Measurements from ENCODE around the gene PPIF. TPM values are rescaled to one million over a fixed set of nuclear protein-coding genes. Genes with fewer than 3 reads are reported as not detected.
"Not testable (repeated sequence)": the region's sequence is repeated elsewhere in the genome, so short reads cannot be mapped to it uniquely, and the experiment has no call there.

Gene PPIF
- total and polyA plus RNA-seq, 7 donors = 44.6 to 297 (median 85.9) TPM

DNA sequence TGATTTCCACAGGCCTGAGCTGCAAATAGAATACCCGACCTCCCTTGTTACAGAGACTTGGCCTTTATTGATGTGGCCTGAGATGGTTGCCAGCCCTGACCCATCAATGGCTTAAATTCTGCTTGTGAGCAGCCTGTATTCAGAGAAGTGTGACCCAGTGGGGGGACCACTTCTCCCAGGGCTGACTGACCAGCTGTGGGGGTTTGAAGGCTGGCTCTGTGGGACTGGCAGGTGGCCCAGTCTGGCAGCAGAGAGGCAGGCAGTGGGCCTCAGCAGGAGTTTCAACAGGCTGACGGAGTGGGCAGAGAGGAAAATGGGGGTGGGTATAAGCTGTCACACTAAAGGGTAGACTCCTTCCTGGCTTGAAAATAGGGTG is 12.2 kb upstream of the PPIF start:
- DNase-seq (no peak), ATAC-seq (no peak)
- Histone ChIP-seq H3K4me3 (no peak overlapping the region), H3K4me1 (peaks cover 6% of the 10 kb centered on the region), H3K36me3 (ENCODE audit: insufficient read depth in 1 of 2, low read depth in 1 of 2) (no peaks in the 10 kb centered on the region), H3K27ac (no peak overlapping the region), H3K27me3 (ENCODE audit: insufficient read depth in 3 of 3, low read length in 2 of 3) (no peaks in the 10 kb centered on the region), H3K9me3 (no peaks in the 10 kb centered on the region)
- TF ChIP-seq, protein P1, sequence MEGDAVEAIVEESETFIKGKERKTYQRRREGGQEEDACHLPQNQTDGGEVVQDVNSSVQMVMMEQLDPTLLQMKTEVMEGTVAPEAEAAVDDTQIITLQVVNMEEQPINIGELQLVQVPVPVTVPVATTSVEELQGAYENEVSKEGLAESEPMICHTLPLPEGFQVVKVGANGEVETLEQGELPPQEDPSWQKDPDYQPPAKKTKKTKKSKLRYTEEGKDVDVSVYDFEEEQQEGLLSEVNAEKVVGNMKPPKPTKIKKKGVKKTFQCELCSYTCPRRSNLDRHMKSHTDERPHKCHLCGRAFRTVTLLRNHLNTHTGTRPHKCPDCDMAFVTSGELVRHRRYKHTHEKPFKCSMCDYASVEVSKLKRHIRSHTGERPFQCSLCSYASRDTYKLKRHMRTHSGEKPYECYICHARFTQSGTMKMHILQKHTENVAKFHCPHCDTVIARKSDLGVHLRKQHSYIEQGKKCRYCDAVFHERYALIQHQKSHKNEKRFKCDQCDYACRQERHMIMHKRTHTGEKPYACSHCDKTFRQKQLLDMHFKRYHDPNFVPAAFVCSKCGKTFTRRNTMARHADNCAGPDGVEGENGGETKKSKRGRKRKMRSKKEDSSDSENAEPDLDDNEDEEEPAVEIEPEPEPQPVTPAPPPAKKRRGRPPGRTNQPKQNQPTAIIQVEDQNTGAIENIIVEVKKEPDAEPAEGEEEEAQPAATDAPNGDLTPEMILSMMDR (IDR thresholded peaks at IDR 0.05) = no peak
- WGBS, 3 donors = 57 to 68% (median 66%) methylated on average over 2 of the region's 2 CpGs
- intact Hi-C loops (cut with DNase I) = no loop called here

DNA sequence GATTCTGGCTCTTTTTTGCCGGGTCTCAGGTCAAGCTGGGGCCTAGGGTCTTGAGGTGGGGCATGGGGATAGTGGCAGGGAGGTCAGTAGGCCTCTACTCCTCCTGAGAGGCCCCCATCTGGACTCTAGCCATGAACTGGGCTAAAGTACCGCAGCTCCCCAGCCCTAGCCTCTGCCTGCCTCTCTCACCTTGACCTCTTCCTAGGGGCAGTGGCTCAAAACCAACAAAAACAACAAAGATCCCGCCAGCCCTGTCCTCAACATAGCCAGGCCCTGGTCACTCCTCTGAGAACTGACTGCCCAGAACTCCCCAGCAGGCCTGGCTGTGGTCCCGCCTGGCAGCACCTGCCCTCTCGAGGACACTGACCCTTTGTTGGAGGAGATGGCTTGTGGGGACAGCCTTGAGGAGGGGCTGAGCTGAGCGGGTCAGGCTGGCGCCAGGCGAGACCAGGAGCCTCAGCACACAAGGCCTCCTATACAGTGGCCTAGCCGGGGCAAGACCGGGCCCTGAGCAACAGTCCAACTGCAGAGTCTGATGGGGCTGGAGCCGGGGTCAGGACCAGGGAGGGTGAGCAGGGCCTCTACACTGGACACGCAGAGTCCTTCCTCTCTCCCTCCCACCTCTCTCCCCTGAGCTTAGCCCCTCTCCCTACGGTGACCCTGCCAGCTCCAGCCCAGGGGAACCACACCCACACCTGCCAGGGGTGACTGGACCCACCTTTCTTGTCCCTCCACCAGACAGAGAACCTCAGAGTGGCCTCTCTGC is 11.6 kb upstream of the PPIF start:
- DNase-seq (no peak), ATAC-seq (peak; percentile 66 to 86 (median 76))
- 35 to 40% (median 37%) methylated on average over 10 to 13 of the region's 13 CpGs for WGBS, 3 donors
- Histone ChIP-seq H3K27me3 (ENCODE audit: insufficient read depth in 3 of 3, low read length in 2 of 3) (no peaks in the 10 kb centered on the region), H3K4me3 (no peak overlapping the region), H3K4me1 (peaks cover 6% of the 10 kb centered on the region), H3K9me3 (no peaks in the 10 kb centered on the region), H3K36me3 (ENCODE audit: insufficient read depth in 1 of 2, low read depth in 1 of 2) (no peaks in the 10 kb centered on the region), H3K27ac (no peak overlapping the region)
- intact Hi-C loops (cut with DNase I) = no loop called here
- TF ChIP-seq, protein P1 (IDR thresholded peaks at IDR 0.05) = no peak

DNA sequence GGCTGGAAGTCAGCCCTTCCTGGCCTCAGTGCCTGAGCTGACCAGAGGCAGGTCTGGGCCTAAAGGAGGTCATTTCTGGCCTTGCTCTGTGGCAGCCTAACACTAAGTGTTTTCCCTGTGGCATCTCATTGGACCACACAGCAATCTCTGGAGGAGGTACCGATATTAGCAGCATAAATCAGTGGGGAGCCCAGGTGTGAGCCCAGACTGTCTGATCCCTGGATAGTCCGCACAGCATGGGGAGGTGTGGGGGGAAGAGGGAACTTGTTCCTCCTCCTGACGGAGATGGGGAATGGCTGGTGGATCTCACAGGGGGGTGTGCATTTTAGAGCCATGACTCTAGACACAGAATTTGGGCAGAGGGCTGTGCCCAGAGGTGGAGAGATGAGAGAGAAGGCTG is 11.0 kb upstream of the PPIF start:
- 84 to 93% (median 87%) methylated on average over 3 of the region's 3 CpGs for WGBS, 3 donors
- no peak overlapping the region for H3K27ac ChIP-seq
- no peak overlapping the region for H3K4me3 ChIP-seq
- intact Hi-C loops (cut with DNase I) = no loop called here
- H3K36me3 ChIP-seq (ENCODE audit: insufficient read depth in 1 of 2, low read depth in 1 of 2) = no peaks in the 10 kb centered on the region
- no peaks in the 10 kb centered on the region for H3K9me3 ChIP-seq
- TF ChIP-seq, protein P1 (IDR thresholded peaks at IDR 0.05) = no peak
- no peaks in the 10 kb centered on the region for H3K27me3 ChIP-seq (ENCODE audit: insufficient read depth in 3 of 3, low read length in 2 of 3)
- H3K4me1 ChIP-seq = peaks cover 6% of the 10 kb centered on the region
- DNase-seq (no peak), ATAC-seq (no peak)

DNA sequence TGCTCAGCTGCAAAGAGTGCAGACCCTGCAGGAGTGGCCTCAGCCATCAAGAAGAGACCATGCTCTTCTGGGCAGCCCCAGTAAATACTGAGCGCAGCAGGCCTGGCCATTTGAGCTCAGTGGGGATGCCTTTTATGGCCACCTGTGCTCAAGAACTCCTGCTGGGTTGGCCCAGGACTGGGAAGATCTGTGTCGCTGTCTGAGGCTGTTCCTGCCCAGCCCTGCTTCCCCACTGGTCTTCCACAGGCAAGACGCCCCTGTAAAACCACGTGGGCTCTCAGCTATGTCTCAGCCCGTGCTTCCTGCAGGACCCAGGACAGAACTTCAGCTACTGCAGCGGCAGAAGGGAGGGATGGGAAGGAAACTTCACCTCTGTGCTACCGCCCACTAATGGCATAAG is 10.5 kb upstream of the PPIF start:
- WGBS, 3 donors = 63 to 77% (median 74%) methylated on average over 7 of the region's 7 CpGs

DNA sequence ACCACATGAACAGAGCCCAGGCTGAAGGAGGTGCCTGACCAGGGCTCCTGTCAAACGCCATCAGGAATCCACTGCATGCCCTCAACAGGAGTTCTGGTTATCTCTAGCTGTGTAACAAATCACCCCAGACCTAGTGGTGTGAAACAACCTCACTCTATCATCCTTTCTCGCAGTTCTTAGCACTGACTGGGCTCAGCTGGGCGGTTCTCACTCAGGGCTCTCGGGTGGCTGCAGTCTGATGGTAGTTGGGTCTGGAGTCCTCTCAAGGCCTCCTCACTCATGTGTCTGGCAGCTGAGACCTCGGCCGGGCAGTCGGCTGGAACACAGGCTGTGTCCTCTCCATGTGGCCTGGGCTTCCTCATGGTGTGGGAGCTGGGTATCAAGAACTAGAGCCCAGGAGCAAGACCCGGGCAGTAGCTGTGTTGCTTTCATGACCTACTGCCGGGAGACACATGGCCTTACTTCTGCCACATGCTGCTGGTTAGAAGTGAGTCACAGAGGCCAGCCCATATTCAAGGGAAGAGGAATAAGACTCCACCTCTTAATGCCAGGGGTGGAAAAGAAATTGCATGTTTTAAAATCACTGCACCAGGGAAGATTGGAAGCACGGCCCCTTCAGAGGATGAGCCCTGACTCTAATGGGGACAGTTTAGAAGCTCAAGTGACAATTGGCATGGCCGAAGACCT is 9.3 kb upstream of the PPIF start:
- ATAC-seq; DNase-seq; H3K4me3 ChIP-seq; H3K4me1 ChIP-seq; H3K9me3 ChIP-seq; intact Hi-C loops (cut with DNase I); H3K36me3 ChIP-seq (ENCODE audit: insufficient read depth in 1 of 2, low read depth in 1 of 2); H3K27me3 ChIP-seq (ENCODE audit: insufficient read depth in 3 of 3, low read length in 2 of 3); H3K27ac ChIP-seq: not testable (repeated sequence)
- WGBS, 3 donors = 95 to 98% (median 97%) methylated on average over 7 of the region's 11 CpGs

More for the DNA sequence above, 10.5 kb upstream of the PPIF start:
- no peak for ATAC-seq
- Histone ChIP-seq H3K4me1 (peaks cover 6% of the 10 kb centered on the region), H3K4me3 (no peak overlapping the region), H3K36me3 (ENCODE audit: insufficient read depth in 1 of 2, low read depth in 1 of 2) (no peaks in the 10 kb centered on the region), H3K9me3 (no peaks in the 10 kb centered on the region), H3K27me3 (ENCODE audit: insufficient read depth in 3 of 3, low read length in 2 of 3) (no peaks in the 10 kb centered on the region), H3K27ac (no peak overlapping the region)
- intact Hi-C loops (cut with DNase I) = no loop called here
- TF ChIP-seq, protein P1 (IDR thresholded peaks at IDR 0.05) = no peak
- no peak for DNase-seq
